A673 (cell line): ENCODE measurements around the gene SPRY1.

Source experiments
- CTCF ChIP-seq: fragments of 300-800, 200-600 bp; sonication (generic); conservative IDR thresholded peaks from 2 replicates; pipeline ENCODE4 v1.5.1; 2017; ENCODE audit warnings: low read depth, mild to moderate bottlenecking, antibody characterized with exemption, low read length, moderate library complexity, mixed read lengths
- EZH2 ChIP-seq: fragments of 200-600 bp; sonication (generic); IDR thresholded peaks from 2 replicates; pipeline ENCODE4 v1.6.1; 2017; ENCODE audit warnings: borderline replicate concordance, low read depth, mild to moderate bottlenecking, mixed read lengths, antibody characterized with exemption, low read length; ENCODE audit not compliant: poor library complexity, severe bottlenecking

GRCh38 chr4:123402121-123402465 lies 5.5 kb downstream of the SPRY1 start:
- no peak for TF ChIP-seq CTCF
- no peak for TF ChIP-seq EZH2
